WTC11 (cell line): ENCODE results near the gene SPR. TPM values are rescaled to one million over a fixed set of nuclear protein-coding genes. Genes with fewer than 3 reads are reported as not detected.

Experiments
- ATAC-seq: fragments of 200-7000 bp; cut with Tn5 transposase; 2 replicates; pipeline ENCODE4 v1.10.0; 2021; ENCODE audit warnings: mild to moderate bottlenecking, moderate library complexity
- CTCF ChIA-PET: fragments of 300-600 bp; sonication (Branson Sonifier 250); formaldehyde crosslinking; loops from one replicate; lab custom pipeline; 2021; ENCODE audit warnings: antibody characterized with exemption; lab: Charles Lee
- POLR2A ChIA-PET: fragments of 350-600 bp; sonication (Branson Sonifier 250); formaldehyde crosslinking; loops from one replicate; lab custom pipeline; 2021; ENCODE audit warnings: antibody characterized with exemption; lab: Charles Lee
- DNase-seq: peaks from one replicate; pipeline ENCODE4 v3.0.0; 2021; ENCODE audit warnings: low spot score
- H3K27ac Mint-ChIP-seq: 2 replicates; pipeline ENCODE4 v1.8.0; 2021; ENCODE audit warnings: mixed read lengths
- H3K27me3 Mint-ChIP-seq: 2 replicates; pipeline ENCODE4 v1.8.0; 2021; ENCODE audit warnings: low read depth, mild to moderate bottlenecking, moderate library complexity, mixed read lengths
- H3K36me3 Mint-ChIP-seq: 2 replicates; pipeline ENCODE4 v1.8.0; 2021; ENCODE audit warnings: mixed read lengths
- H3K4me1 Mint-ChIP-seq: 2 replicates; pipeline ENCODE4 v1.8.0; 2022; ENCODE audit warnings: mixed read lengths
- H3K4me3 Mint-ChIP-seq: 2 replicates; pipeline ENCODE4 v1.8.0; 2021; ENCODE audit warnings: mild to moderate bottlenecking, moderate library complexity, mixed read lengths
- H3K9me3 Mint-ChIP-seq: 2 replicates; pipeline ENCODE4 v1.8.0; 2021; ENCODE audit warnings: mixed read lengths
- E2F5 ChIP-seq: sonication (generic); formaldehyde crosslinking; IDR thresholded peaks from 2 replicates; pipeline ENCODE4 v1.8.1; 2022; ENCODE audit warnings: mild to moderate bottlenecking, moderate library complexity, missing genetic modification reagents
- FOXK1 ChIP-seq: sonication (generic); formaldehyde crosslinking; IDR thresholded peaks from 2 replicates; pipeline ENCODE4 v1.8.0; 2022; ENCODE audit warnings: mild to moderate bottlenecking, moderate library complexity, missing genetic modification reagents
- KAT7 ChIP-seq: sonication (generic); formaldehyde crosslinking; IDR thresholded peaks from 2 replicates; pipeline ENCODE4 v1.8.1; 2023; ENCODE audit warnings: missing genetic modification reagents, mild to moderate bottlenecking, borderline replicate concordance
- PRDM15 ChIP-seq: sonication (generic); formaldehyde crosslinking; IDR thresholded peaks from 2 replicates; pipeline ENCODE4 v1.8.0; 2022; ENCODE audit warnings: missing genetic modification reagents
- PRRX2 ChIP-seq: fragments of 250-450 bp; sonication (Bioruptor Pico); IDR thresholded peaks from 2 replicates; pipeline ENCODE4 v1.8.0; 2021; ENCODE audit warnings: mild to moderate bottlenecking
- SMAD3 ChIP-seq: sonication (generic); formaldehyde crosslinking; IDR thresholded peaks from 2 replicates; pipeline ENCODE4 v1.8.0; 2022; ENCODE audit warnings: missing genetic modification reagents, mild to moderate bottlenecking, borderline replicate concordance
- STAT6 ChIP-seq: sonication (generic); formaldehyde crosslinking; conservative IDR thresholded peaks from 2 replicates; pipeline ENCODE4 v1.8.1; 2023; ENCODE audit warnings: mild to moderate bottlenecking, low read depth, missing genetic modification reagents, moderate library complexity
- USF1 ChIP-seq: sonication (generic); formaldehyde crosslinking; IDR thresholded peaks from 2 replicates; pipeline ENCODE4 v1.8.0; 2022; ENCODE audit warnings: mild to moderate bottlenecking, missing genetic modification reagents
- ZNF425 ChIP-seq: fragments of 250-450 bp; sonication (Bioruptor Pico); conservative IDR thresholded peaks from 2 replicates; pipeline ENCODE4 v1.9.0; 2021; ENCODE audit warnings: mild to moderate bottlenecking
- total RNA-seq: library from RNA; stranded (reverse); gene quantifications from 3 replicates; pipeline ENCODE4 v1.2.3, GENCODE V29; 2021
- TF ChIP-seq, protein P1 (sequence below): sonication (generic); formaldehyde crosslinking; IDR thresholded peaks from 2 replicates; pipeline ENCODE4 v1.8.1; 2023; ENCODE audit warnings: mild to moderate bottlenecking, missing genetic modification reagents, borderline replicate concordance
- TF ChIP-seq, protein P2 (sequence below): sonication (generic); formaldehyde crosslinking; IDR thresholded peaks from 2 replicates; pipeline ENCODE4 v1.8.1; 2023; ENCODE audit warnings: mild to moderate bottlenecking, missing genetic modification reagents, moderate library complexity

Gene SPR
- total RNA-seq, 1 experiment from 2014 or later, result 9.4 TPM

- H3K27ac Mint-ChIP-seq, result no peak overlapping the region
- H3K9me3 Mint-ChIP-seq, result no peaks in the 10 kb centered on the region
- ATAC-seq, result no peak
- no peak for DNase-seq
- POLR2A ChIA-PET, result interaction anchor here (1.0 to 2.1 kb wide), 2 partner anchors 10 to 14 kb away, joined by 4 to 5 read pairs; partner anchors contain the start of gene EMX1
- no peak overlapping the region for H3K4me3 Mint-ChIP-seq
- peaks cover 18% of the 10 kb centered on the region for H3K4me1 Mint-ChIP-seq
- H3K27me3 Mint-ChIP-seq, result peaks cover 3% of the 10 kb centered on the region
- H3K36me3 Mint-ChIP-seq, result peaks cover 5% of the 10 kb centered on the region
- CTCF ChIA-PET, result interaction anchor here (0.8 to 8.3 kb wide), 12 partner anchors 7 to 251 kb away, joined by 3 to 113 read pairs (median 10); partner anchors contain the start of genes EMX1 and SPR
- no peak for TF ChIP-seq FOXK1 (CRISPR knock-in tag)
- no peak for TF ChIP-seq E2F5 (CRISPR knock-in tag)
- no peak for TF ChIP-seq SMAD3
- TF ChIP-seq USF1 (CRISPR knock-in tag), result no peak
- no peak for TF ChIP-seq STAT6
- no peak for TF ChIP-seq PRRX2
- TF ChIP-seq ZNF425 (CRISPR knock-in tag), result no peak
- TF ChIP-seq, protein P1, sequence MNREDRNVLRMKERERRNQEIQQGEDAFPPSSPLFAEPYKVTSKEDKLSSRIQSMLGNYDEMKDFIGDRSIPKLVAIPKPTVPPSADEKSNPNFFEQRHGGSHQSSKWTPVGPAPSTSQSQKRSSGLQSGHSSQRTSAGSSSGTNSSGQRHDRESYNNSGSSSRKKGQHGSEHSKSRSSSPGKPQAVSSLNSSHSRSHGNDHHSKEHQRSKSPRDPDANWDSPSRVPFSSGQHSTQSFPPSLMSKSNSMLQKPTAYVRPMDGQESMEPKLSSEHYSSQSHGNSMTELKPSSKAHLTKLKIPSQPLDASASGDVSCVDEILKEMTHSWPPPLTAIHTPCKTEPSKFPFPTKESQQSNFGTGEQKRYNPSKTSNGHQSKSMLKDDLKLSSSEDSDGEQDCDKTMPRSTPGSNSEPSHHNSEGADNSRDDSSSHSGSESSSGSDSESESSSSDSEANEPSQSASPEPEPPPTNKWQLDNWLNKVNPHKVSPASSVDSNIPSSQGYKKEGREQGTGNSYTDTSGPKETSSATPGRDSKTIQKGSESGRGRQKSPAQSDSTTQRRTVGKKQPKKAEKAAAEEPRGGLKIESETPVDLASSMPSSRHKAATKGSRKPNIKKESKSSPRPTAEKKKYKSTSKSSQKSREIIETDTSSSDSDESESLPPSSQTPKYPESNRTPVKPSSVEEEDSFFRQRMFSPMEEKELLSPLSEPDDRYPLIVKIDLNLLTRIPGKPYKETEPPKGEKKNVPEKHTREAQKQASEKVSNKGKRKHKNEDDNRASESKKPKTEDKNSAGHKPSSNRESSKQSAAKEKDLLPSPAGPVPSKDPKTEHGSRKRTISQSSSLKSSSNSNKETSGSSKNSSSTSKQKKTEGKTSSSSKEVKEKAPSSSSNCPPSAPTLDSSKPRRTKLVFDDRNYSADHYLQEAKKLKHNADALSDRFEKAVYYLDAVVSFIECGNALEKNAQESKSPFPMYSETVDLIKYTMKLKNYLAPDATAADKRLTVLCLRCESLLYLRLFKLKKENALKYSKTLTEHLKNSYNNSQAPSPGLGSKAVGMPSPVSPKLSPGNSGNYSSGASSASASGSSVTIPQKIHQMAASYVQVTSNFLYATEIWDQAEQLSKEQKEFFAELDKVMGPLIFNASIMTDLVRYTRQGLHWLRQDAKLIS (CRISPR knock-in tag), result no peak
- TF ChIP-seq PRDM15 (CRISPR knock-in tag), result no peak
- TF ChIP-seq, protein P2, sequence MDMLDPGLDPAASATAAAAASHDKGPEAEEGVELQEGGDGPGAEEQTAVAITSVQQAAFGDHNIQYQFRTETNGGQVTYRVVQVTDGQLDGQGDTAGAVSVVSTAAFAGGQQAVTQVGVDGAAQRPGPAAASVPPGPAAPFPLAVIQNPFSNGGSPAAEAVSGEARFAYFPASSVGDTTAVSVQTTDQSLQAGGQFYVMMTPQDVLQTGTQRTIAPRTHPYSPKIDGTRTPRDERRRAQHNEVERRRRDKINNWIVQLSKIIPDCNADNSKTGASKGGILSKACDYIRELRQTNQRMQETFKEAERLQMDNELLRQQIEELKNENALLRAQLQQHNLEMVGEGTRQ (CRISPR knock-in tag), result no peak
- TF ChIP-seq KAT7, result no peak
Measured at GRCh38 chr2:72926811-72927465, 39.7 kb downstream of the SPR start.
